Panc1 (cell line): Measurements from ENCODE around the gene ATRNL1.

Source experiments
- CTCF ChIP-seq: fragments of 450-650 bp; IDR thresholded peaks from 2 replicates; pipeline ENCODE4 v1.5.1; 2017; ENCODE audit warnings: mild to moderate bottlenecking
- POLR2AphosphoS5 ChIP-seq: IDR thresholded peaks from 2 replicates; pipeline ENCODE4 v1.6.1; 2012; ENCODE audit warnings: mild to moderate bottlenecking, low read depth, low read length, moderate library complexity
- REST ChIP-seq, 2 experiments: IDR thresholded peaks; 2 replicates each; pipeline ENCODE4 v1.6.1; 2011 to 2012; ENCODE audit warnings: low read depth in 2 of 2, control low read depth in 1 of 2, low read length in 1 of 2, mild to moderate bottlenecking in 1 of 2, moderate library complexity in 1 of 2; ENCODE audit not compliant: insufficient read depth in 1 of 2
- TCF7L2 ChIP-seq: IDR thresholded peaks from 2 replicates; pipeline ENCODE4 v1.6.1; 2011; ENCODE audit warnings: mild to moderate bottlenecking, low read depth, low read length, inconsistent platforms

- TF ChIP-seq CTCF (no peak), TCF7L2 (no peak), REST (IDR thresholded peaks at IDR 0.05; ENCODE audit: insufficient read depth in 1 of 2, low read depth in 2 of 2, low read length in 1 of 2) (no peak), POLR2AphosphoS5 (no peak)
These were observed 146.6 kb downstream of the ATRNL1 start for GRCh38 chr10:115239761-115240160.
